ENCODE data around the gene NR2F1. TPM values are rescaled to one million over a fixed set of nuclear protein-coding genes. Genes with fewer than 3 reads are reported as not detected.

The NR2F1 gene
- total RNA-seq, 1 experiment from 2014 or later = 76.3 TPM

Other genes starting within 250 kb of the NR2F1 start
- 8.1 and 15.1 TPM in 2 replicates for gene NR2F1-AS1, start 2.0 kb upstream of the NR2F1 start, total RNA-seq (2014; rRNA removed; shearing (Covaris generic); ENCODE audit: low replicate concordance)
- gene POU5F2, start 158.4 kb downstream of the NR2F1 start, total RNA-seq (2014; rRNA removed; shearing (Covaris generic); ENCODE audit: low replicate concordance) = 0.07 TPM in 1 of 2 replicates, not detected in the other